Putamen (tissue), 1 donor: ENCODE data around the gene FFAR1.

Source experiments
- DNase-seq: peaks from one replicate; pipeline ENCODE4 v3.0.0-alpha.2; 2016; ENCODE audit warnings: low spot score

FFAR1 gene

GRCh38 chr19:35392742-35393715 is 45.3 kb downstream of the FFAR1 start:
- no peak for DNase-seq

GRCh38 chr19:35395382-35396199 is 47.9 kb downstream of the FFAR1 start:
- no peak for DNase-seq

- DNase-seq = no peak
Measured at GRCh38 chr19:35396240-35396885, 48.7 kb downstream of the FFAR1 start.

- no peak for DNase-seq
Measured at GRCh38 chr19:35397064-35397463, 49.4 kb downstream of the FFAR1 start.
